ENCODE data around the gene LY6G5B.

LY6G5B gene

GRCh38 chr6:31641370-31641769 lies 28.4 kb upstream of the LY6G5B start:
- no peak for DNase-seq (ENCODE audit: low spot score)

DNA sequence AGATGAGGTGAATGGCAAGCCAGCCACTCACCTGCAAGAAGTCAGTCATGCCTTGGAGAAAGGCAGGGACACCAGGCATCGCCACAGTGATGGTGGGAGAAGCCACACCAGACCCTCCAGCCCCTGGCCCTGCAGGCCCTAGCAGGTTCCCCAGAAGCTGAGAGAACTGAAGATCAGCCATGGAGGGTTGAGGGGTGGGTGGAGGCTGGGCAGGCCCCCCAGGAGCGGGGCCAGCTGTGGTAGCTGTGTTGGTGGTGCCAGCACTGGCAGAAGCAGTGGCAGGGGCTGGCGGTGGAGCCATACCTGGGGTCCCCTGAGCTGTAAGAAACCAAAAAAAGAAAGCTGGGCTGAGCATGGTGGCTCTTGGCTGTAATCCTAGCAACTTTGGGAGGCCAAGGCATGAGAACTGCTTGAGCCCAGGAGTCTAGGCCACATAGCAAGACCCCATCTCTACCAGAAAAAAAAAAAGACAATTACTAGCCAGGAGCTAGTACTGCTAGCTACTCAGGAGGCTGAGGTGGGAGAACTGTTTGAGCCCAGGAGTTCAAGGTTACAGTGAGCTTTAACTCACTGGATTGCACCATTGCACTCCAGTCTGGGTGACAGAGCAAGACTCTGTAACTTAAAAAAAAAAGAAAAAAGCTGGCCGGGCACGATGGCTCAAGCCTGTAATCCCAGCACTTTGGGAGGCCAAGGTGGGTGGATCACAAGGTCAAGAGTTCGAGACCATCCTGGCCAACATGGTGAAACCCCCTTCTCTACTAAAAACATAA lies 26.8 kb upstream of the LY6G5B start:
- DNase-seq (ENCODE audit: low spot score): no peak

DNA sequence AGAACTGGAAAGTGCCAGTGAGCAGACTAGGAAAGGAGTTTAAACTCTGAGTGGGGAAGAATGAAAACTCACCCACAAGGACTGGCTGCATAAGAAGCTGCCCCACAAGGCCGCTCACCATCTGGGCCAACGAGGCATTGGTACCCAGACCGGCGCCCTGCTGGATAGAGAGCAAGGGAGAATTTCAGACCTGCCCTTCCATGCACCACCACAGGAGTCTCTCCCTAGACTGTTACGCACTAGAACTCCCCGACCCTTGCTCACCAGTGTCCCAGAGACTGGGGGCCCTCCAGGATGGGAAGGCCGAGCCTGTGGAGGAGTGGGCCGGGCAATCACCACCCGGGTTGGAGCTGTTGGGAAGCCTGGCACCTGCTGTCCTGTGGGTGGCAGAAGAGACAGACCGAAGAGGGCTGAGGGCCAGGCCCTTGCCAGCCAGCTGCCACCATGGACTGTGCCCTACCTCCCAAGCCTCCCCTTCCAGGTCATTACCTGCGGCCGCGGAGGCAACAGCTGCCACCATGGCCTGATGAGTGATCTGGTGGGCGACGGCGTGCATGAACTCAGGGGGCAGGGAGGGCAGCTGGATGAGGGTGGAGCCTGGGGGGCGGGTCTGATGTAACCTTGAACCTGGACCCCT lies 25.8 kb upstream of the LY6G5B start:
- no peak for DNase-seq (ENCODE audit: low spot score)

DNA sequence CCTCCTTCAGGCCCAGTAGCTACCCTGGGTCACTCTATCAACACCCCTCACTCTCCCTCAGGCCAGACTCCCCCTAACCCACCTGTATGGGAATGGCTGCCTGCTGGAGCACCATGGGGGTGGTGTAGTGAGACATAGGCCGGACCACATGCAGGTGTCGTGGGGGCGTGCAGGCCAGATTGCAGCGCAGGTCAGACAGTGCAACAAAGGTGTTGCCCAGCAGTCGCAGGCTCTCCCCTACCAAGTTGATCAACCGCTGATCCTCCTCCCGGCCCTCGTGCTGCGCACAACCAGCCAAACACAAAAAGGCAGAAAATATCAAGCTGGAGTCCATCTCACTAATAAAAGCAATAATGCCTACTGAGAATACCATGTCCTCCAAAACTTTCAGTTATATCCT lies 24.5 kb upstream of the LY6G5B start:
- DNase-seq (ENCODE audit: low spot score): no peak

DNA sequence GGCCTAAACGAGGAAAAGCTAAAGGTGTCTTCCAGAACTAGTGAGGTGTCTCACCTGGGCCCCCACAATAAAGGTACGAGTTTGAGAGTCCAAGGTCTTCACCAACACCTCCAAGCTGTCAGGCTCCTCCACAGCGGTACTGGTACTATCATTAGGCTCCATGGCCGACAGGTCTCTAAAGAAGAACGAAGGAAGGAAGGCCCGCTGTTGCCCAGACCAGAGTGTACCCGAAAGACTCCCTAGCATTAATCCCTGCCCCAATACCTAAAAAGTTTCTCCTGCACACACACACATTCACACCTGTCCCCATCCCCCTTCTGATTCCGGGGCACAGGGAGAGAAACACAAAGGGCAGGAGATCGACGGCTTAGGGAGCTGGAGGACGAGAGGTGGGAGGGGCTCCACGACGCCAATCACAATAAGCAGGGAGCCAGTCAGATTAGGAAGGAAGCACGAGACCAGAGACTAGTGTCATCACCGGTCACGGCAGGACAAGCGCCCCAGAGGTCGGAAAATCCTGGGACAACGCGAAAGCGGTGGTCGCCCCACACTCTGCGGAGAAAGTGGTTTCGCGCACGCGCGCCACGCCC lies 18.1 kb upstream of the LY6G5B start:
- peak; percentile 91 for DNase-seq (ENCODE audit: low spot score)

- peak; percentile 94 for DNase-seq (ENCODE audit: low spot score)
These were observed 16.7 kb upstream of the LY6G5B start for GRCh38 chr6:31652925-31653724.

DNA sequence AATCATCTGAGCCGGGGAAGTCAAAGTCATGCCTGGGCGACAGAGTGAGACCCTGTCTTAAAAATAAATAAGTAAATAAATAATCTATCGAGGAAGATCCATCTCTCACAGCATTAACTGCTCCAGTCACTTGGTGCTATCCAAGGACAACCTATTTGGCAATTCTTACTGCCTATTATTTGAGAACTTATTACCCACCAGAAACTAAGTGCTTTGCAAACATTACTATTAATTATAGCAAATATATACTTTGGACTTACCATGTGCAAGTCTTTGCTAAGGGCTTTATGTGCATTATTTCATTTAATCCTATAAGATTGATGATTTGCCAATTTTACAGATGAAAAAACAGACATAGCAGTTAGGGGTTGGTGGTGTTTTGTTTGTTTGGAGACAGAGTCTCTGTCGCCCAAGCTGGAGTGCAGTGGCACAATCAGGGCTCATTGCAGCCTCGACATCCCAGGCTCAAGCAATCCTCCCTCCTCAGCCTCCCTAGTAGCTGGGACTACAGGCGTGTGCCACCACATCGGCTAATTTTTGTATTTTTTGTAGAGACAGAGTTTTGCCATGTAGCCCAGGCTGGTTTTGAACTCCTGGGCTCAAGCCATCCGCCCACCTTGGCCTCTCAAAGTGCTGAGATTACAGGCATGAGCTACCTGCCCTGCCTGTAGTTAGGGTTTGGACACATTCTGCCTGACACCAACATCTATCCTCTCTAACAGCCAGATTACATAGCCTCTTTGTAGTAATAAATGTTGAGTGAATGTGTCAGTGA lies 15.0 kb upstream of the LY6G5B start:
- DNase-seq (ENCODE audit: low spot score): no peak

- no peak for DNase-seq (ENCODE audit: low spot score)
These were observed 14.2 kb upstream of the LY6G5B start, which contains the start of gene APOM for GRCh38 chr6:31655349-31656237. Gene APOM (plus strand): TSS chr6:31655894. CDS start chr6:31655967, 73 bp downstream.

DNA sequence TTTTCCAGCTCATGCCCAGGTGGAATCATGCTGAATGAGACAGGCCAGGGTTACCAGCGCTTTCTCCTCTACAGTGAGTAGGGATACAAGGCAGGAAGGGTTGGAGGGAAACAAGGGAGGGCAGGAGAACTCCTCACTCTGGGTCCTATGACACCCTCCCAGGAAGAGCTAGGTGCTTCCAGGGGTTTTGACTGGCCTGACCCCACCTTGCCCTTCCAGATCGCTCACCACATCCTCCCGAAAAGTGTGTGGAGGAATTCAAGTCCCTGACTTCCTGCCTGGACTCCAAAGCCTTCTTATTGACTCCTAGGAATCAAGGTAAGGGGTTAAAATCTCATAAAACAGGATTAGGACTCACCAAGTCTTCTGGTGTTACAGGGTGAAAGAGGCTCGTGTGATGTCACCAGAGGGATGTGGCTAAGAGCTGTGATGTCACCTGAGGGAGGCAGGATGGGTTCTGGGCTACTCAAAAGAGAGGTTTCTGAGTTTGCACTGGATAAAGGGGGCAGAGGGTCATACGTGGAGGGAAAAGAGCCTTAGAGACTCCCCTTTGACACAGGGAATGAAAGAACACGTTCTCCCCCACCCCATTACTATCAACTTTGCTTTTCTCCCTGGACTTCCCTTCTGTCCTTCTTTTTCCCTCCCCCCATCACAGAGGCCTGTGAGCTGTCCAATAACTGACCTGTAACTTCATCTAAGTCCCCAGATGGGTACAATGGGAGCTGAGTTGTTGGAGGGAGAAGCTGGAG lies 12.2 kb upstream of the LY6G5B start:
- DNase-seq (ENCODE audit: low spot score): no peak

DNA sequence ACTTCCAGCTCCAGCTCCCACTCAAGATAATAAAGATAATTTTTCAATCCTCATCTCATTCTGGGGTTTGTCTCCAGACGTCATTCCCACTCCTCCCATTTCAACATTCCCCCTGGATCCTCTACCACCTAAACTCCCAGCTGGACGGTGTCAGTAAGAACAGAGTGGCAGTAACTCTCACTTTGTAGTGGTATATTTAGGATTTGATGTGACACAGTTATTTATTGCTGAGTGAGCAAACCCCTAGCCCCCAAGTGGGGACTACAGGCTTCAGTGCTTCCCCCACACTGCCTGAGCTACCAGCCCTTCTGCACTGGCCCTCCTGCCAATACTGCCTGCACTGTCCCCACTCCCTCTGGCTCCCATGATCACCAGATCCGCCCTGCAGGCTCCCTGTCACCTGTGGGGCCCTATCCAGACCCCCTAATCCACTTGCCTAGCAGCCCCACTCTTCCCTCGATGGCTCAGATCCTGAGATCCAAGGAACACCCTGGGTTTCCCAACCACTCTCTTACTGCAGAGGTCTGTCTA lies 11.6 kb upstream of the LY6G5B start:
- DNase-seq (ENCODE audit: low spot score): no peak

DNA sequence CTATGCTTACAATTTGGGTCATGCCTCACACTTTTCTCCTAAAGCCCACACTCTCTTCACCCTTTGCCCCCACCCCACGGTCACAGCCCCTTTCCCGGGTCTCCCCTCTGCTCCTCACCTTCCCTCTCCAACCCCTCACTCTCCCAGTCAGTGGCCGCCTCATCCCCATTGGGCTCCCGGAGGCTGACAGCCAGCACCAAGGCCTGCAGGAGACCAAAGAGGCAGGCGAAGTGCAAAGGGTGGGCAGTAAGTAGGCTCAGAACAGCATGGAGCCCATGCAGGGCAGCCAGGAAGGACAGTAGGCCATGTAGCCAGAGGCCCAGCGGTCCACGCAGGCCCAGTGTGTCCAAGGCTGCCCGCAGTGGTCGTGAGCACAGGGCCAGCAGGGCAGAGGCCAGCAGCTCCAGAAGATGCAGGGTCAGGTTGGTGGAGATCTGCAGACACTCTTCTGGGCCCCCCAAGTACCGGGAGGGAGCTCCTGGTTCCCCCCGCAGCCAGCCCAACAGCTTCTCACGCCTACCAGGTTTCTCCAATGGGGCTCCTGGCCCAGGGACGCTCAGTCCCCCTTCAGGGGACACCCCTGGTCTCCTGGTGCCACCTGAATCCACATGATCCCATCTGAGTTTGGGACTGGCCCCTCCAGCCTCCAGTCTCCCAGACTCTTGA lies 10.7 kb upstream of the LY6G5B start:
- no peak for DNase-seq (ENCODE audit: low spot score)

DNA sequence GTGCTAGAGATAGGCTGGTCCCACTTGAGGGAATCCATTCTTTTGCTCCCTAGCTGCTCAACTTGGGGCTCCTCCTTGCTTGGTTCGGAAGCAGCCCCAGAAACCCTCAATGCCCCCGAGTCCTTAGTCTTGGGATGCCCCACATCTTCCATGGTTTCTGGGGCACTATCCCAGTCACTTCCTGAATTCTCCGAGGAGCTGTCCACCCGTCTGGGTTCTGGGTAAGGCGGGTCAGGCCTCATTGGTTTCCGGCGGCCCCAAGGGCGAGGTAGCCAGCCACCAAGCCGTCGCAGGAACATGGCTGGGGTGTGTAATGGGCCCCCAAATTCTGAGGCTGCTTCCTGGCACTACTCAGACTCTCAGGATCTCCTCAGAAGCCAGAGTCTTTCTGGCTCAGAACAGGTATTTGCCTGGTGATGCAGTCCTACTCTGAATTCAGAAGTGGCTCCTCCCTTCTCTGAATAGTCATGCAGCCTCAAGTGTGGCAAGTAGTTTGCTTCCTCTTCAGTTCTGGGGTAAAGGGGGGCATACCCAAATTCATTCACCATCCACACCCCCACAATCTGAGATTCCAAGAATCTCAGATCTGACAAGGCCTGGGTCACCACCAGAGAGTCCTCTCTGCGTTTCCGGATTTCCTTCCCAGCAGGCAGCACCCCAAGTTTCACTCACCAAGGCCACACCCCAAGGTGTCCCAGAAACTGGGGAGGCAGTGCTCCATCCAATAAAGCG lies 10.0 kb upstream of the LY6G5B start:
- peak; percentile 67 for DNase-seq (ENCODE audit: low spot score)

DNA sequence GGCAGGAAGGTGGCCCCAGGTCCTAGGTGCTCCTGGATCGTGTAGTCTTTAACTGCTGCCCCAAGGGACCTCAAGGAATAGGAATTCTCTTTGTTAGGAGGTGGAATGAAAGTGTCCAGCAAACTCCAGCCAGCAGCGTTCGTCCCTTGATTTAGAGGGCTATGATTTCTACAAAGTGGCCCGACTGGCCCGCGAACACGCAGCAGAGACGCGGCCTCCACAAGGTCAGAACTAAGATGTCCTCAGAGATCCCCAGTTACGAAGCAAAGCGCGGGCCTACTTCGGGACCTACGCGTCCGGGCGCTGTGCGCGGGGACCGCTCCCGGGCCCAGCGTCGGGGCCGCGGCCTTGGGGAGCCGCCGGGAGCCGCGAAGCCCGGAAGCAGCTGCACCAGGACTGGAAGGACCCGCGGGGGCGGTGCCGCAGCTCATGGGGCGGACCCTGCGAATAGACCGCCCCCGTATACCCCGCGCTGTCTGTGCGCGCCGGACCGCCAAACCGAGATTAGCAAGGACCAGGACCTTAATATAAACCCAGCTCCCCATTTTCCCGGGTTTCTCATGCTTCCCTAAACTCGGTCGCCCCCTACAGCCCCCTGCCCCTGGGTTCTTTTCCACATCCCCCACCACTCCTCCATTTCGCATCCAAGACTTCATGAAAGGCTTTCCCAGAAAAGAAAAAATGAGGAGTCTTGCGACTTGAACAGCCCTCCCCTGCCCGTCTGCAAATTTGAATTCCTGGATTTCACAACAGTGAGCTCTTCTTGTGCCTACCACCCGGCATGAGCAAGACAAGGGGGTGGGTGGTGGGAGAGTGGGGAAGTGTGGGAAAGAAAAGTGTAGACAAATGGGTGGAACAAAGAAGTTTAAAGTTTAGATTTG lies 9.2 kb upstream of the LY6G5B start, which contains the start of gene C6orf47:
TSS of gene C6orf47 (minus strand) at position 398 of the 881 bp plus-strand sequence. CDS start 831 bp downstream, outside the sequence.
- DNase-seq (ENCODE audit: low spot score): peak; percentile 90

DNA sequence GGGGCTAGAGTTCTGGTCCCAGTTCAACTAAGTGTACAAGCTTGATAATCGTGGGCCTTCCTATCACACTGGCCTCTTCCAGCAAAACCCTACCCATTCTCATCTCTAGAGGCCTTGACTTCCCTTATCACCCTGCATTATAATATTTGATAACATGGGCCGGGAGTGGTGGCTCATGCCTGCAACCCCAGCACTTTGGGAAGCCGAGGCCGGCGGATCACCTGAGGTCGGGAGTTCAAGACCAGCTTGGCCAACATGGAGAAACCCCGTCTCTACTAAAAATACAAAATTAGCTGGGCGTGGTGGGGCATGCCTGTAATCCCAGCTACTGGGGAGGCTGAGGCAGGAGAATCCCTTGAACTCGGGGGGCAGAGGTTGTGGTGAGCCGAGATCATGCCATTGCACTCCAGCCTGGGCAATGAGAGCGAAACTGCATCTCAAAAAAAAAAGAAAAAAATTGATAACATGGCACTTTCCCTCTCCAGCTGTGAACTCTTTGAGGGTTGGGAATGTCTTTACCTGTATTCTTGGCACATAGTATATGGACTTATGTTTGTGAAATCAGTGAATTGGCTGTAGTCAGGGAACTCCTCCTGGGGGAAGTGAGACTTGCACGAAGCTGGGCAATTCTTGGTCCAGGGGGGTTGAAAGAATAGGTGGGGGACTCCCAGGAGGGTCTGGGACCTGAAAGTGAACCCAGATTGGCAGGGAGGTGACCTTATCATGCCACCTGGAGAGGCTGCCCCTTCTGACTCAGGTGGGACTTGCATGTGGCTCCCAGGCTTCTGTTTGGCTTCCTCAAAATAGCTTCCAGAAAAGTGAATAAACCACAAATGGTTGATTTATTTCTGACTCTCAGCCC lies 8.3 kb upstream of the LY6G5B start:
- DNase-seq (ENCODE audit: low spot score): no peak

GRCh38 chr6:31662124-31662723 lies 7.6 kb upstream of the LY6G5B start:
- DNase-seq (ENCODE audit: low spot score): no peak
